NK-92 (cell line): Measurements from ENCODE around the gene MRGPRD.
"Not testable (repeated sequence)": the region's sequence is repeated elsewhere in the genome, so short reads cannot be mapped to it uniquely, and the experiment has no call there.

ENCODE experiments used
- DNase-seq: peaks from one replicate; lab custom pipeline; 2025; ENCODE audit not compliant: unreplicated experiment; lab: John Stamatoyannopoulos, UW

MRGPRD gene

DNA sequence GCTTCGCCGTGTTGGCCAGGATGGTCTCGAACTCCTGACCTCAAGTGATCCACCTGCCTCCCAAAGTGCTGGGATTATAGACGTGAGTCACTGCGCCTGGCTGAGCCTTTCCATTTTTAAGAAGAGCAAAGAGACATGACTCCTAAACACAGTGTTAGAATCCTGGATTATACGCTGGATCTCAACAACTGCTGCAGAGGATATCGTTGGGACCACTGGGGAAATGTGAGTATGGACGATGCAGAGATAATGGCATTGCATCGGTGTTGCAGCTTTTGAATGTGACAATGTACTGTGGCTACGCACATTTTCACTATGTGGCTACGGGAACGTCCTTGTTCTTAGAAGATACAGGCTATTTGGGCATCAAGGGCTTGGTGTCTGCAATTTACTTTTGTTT, 26.0 kb upstream of the MRGPRD start:
- DNase-seq = no peak

DNA sequence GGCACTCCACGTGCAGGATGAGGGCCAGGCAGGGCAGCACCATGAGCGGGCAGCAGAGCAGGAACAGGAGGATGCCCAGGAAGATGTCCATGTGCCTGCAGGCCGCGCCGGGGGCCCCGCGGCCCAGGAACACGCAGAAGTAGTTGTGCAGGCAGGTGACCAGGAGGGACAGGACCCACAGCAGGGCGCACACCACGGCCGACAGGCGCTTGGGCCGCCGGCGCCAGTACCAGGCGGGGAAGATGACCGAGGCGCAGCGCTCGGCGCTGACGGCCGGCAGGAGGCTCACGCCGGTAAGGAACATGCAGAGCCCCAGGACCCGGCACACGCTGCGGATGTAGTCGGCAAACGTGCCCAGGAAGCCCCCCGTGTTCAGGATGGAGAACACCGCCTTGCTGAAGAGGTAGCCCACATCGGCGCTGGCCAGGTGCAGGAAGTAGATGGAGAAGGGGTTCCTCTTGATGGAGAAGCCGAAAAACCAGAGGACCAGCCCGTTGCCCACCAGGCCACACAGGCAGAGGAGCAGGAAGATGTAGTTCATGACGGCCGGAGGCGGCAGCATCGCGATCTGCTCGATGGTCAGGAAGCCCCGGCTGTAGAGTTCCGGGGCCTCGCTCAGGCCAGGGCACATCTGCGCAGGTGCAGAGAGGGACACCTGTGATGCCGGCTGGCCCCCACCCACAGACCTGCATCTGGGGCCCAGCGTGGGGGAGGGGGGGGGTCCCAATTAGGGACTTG, 25.0 kb upstream of the MRGPRD start:
- no peak for DNase-seq

DNA sequence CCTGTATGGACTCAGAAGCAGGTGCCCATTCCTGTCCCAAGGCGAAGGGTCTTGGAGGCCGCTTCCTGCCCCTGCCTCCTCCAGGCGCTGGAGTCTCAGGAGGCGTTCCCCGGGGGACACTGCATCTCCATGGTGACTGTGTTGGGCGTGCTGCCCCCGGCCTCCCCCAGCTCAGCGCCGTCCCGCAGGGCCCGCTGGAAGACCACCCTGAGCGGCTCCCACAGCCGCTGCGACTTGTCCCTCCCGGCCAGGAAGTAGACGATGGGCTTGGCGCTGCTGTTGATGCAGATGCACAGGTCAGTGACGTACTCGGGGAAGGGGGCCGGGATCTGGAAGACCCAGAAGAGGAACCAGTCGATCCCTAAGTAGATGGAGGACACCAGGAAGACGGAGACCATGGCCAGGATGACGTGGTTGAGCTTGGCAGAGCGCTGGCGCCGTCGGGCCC, 24.4 kb upstream of the MRGPRD start:
- DNase-seq = no peak

DNA sequence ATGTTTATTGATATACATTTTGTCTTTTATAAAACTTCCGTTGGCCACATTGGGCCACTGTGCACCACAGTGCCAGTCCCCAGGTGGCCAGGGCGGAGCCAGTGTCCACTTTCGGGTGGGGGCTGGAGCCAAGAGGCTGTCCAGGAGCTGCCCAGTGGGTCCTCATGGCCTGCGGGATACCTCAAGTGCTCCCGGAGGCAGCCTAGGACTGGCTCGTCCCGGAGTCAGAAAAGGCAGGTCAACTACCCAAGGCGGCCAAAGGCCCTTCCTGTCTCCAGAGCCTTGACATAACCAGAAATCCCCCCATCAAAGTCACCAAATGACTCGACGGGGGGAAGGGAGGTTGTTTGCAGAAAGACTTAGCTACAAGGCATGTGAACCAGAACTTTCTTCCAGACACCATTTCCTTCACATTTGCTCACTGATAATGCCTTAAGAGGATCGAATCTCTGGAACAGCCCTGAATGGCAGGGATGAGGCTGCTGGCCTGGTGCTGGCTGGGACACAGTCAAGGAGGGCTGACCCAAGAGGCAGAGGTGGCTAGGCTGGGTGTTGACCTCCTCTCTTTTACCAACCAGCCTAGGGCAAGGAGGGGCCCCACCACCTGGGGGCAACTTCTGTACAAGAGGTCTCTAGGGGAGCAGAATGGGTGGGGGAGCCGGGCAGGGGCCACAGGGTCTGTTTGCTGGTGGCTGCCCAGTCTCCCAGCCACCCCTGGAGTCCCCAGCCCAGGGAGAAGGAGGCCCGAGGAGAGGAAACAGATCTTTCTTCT, 23.8 kb upstream of the MRGPRD start:
- no peak for DNase-seq

DNA sequence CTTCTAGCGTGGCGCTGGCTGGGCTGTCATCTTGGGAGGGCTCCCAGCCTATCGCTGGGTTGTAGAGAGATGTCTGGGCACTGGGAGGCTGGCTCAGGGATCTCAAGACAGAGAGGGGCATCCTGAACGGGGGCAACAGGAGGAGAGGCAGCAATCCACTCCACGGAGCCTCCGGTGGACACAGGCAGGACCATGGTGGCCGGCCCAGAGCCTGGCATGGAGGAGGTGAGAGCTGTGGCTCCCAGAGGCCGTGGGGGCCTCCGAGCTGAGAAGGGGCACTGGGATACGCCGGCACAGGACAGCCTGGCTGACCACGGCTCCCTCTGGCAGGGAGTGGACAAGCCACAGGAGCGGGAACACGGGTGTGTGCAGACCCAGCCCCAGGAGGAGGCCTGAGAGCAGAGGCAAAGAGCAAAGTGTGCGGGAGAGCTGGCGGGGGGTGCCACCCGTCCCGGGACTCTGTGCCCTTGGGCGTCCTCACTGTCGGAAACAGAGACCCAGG, 23.1 kb upstream of the MRGPRD start:
- DNase-seq = no peak

DNA sequence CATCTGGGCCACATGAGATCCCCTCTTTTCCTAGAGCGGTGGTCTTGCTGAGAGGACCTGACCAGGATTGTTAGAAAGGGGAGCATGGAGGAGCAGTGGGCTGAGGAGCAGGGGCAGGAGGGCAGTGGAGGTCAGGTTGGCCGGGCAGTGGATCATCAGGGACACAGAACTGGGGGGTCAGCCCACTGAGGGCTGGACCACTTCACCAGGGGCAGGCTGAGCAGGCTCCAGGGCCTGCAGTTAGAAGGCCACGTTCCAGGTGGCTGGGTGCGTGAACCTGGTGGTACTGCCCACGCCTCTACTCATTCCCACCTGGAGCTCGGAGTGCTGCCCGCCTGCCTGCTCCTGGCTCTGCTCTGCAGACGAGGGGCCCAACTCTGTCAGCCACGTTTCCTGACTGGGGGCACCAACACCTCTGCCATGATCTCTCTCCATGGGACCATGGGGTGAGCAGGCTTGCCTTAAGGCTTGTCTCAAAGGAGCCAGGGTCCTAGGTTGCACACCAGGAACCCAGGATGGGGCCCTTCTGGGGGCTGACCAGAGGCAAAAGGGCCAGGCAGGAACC, 22.6 kb upstream of the MRGPRD start:
- DNase-seq = no peak

DNA sequence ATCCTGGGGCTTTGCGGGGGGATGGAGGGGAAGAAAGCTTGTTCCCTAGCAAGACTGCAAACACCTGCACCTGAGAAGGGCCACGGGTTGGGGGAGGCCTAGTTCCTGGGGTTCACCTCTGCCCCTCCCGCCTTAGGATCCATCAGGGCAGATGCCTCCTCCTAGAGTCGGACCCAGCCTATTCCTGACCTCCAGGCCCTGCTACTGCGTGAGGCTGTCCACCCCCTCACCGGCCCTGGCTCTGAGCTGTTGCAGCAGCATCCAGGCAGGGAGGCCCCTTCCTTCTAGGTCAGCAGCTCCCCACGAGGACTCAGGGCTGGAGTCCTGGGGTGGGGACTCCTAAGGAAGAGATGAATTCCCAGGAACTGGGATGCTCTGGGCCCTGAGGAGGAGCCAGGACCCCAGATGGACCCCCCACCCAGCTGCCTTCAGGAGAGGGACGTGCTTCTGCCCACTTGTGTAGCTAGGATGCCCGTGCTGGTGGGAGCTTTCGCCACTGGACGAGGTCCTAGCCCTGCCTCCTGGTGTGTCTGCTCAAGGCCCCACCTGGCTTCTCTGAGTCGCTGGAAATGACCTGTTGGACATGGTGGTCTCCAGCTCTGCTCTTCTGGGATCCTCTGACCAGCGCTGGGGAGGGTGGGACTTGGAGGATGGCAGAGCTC, 21.9 kb upstream of the MRGPRD start:
- DNase-seq = no peak

DNA sequence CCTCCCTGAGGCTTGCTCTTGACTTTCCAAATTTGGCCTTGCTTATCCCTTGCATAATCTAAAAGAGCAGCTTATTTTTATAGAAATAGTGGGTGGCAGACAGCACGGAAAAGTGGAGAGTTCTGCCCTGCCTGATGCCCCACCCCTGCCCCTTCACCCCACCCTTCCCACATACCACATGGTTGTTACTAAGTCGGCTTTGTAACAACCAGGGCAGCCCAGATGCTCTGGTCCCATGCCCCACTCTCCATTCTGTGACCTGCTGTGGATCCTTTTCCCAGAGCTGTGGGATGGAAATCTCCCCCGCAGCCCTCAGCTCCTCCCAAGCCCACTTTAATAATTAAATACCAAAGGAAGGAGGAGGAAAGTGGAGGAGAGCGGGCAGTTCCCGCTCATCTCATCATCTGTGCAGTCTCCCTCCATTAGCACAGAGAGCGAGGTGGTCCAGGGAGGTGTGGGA, 21.4 kb upstream of the MRGPRD start:
- no peak for DNase-seq

DNA sequence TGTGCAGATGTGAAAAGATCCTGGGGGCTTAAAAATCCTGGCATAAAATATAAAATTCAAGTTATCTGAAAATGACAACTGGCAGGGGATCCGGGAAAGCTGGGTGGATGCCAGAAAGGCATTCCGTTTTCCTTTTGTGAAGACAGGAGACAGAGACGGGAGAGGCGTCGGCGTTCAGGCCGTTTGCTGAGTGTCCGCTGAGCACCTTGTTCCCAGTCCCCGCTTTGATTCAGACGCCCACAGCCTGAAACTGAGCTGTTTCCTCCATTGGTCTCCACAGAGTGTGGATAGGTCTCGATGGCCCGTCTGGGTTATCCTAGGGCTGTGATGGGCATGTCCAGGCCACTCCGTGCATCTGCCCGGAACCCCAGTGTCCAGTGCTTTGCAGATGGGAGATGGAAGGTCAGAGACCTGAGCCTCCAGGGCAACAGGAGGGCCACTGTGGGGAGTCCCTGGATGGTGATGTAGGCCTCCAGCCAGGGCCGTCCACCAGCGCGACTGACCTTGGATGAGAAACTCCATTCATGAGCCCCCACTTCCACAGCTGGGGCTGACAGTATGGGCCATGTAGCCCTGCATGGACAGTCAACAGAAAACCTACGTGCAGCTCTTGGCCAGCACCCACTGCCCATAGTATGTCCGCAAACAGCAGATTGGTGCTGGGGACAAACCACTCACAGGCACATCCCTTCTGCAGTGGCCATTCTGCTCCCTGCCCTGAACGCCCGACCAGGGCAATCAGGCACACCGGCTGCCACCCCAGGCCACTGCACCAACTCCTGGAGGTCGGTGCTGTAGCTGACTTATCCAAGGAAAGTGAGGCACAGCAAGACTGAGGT, 20.7 kb upstream of the MRGPRD start:
- no peak for DNase-seq

DNA sequence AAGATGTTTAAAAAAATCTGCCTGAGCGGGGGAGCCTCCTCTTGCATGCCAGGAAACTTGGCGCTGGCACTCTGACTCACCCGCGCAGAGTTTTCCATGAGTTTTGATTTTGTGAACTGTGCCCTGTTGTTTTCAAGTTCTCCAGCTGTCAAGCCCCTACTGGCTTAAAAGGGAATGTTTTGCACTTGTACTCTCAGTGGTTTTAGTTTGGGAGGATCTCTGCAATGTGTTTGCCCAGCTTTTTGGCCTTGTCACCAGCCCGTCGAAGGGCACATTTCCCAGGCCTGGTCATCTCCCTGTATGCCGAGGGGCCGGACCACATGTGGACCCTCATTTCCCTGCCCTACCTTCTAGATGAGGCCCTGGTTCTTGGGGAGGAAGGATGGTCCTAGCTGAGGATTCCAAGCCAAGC, 20.1 kb upstream of the MRGPRD start:
- DNase-seq = no peak

DNA sequence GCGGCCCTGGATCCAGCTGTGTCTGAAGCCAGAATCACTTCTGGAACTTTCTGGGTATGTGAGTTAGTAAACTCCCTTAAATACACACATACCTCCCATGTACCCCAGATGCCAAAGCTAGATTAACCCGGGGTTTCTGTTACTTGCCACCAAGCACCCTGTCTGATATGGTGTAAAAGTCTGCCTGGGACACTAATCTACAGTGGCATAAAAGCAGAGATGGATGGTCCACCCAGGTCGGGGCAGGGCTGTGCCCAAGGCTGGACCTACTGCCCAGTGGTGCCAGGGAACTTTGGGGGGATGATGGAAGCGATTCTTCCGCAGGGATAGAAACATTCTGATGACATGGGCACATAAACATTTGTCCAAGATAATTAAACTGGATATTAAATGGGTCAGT, 19.6 kb upstream of the MRGPRD start:
- no peak for DNase-seq

DNA sequence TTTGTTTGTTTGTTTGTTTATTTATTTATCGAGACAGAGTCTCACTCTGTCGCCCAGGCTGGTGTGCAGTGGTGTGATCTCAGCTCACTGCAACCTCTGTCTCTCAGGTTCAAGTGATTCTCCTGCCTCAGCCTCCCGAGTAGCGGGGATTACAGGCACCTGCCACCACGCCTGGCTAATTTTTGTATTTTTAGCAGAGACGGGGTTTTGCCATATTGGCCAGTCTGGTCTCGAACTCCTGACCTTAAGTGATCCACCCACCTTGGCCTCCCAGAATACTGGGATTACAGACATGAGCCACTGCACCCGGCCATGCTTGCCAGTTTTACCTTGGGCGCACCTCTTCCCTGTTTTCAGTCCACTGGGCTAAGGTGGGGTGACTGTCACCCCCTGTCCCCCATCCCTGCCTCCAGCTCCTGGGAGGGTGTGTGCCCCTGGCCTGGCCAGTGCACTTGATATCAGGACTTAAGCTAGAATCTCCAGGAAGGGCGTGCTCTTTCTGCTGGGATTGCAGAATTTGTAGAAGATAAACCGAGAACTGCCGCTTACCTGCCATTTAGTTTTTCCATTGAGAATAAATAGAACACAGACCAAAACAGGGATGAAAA, 19.1 kb upstream of the MRGPRD start:
- not testable (repeated sequence) for DNase-seq

DNA sequence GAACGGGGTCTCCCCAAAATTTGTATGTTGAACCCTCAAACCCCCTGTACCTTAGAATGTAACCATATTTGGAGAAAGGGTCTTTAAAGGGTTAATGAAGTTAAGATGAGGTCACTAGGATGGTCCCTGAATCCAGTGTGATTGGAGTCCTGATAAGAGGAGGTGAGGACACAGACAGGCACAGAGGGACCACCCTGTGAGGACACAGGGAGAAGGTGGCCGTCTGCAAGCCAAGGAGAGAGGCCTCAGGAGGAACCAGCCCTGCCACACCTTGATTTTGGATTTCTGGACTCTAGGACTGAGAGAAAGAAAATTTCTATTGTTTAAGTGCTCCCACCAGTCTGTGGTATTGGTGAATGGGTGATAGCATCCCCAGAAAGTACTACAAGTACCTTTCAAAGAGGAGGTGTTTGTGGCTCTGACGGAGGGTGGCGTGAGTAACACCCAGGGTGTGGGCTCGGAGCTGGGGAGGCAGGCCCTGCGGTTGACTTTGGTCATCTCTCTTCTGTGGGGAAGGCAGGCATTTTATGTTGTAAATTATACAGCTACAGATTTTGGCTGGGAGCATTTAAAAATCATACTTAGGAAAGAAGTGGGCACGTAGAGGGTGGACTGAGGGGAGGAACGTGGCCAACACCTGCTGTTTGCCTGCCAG, 18.4 kb upstream of the MRGPRD start:
- no peak for DNase-seq

DNA sequence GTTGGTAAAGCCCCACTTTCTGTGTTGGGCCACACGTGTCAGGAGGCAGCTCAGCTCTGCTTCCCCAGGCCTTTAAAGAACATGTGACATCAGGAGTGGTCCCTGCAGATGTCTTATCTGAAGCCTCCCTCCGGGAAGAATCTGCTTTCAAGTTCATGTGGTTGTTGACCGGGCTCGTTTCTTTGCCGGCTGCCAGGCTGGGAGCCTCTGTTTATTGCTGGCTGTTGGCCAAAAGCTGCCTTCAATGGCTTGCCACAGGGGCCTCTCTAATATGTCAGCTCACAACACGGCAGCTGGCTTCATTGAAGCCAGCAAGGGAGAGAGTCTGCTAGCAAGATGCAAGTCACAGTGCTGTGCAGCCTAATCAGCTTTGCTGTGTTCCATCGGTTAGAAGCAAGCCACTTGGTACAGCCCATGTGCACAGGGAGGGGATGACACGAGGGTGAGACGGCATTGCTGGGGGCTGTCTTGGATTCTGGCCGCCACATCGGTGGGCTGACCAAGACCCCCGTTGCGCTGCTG, 17.7 kb upstream of the MRGPRD start:
- no peak for DNase-seq

DNA sequence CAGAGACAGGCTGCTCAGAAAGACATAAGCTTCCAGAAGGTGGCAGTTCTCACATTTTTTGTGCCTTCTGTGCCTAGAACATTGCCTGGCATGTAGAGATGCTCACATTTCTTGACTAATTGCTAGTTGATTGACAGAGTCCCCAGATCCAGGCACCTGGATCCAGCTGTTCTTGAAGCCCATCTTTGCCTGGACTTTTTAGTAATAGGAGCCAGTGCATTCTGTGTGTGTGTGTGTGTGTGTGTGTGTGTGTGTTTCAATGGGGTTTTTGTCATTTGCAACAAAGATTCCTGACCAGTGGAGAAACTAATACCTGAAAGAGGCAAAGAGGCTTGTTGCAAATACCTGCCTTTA, 17.2 kb upstream of the MRGPRD start:
- DNase-seq = no peak

DNA sequence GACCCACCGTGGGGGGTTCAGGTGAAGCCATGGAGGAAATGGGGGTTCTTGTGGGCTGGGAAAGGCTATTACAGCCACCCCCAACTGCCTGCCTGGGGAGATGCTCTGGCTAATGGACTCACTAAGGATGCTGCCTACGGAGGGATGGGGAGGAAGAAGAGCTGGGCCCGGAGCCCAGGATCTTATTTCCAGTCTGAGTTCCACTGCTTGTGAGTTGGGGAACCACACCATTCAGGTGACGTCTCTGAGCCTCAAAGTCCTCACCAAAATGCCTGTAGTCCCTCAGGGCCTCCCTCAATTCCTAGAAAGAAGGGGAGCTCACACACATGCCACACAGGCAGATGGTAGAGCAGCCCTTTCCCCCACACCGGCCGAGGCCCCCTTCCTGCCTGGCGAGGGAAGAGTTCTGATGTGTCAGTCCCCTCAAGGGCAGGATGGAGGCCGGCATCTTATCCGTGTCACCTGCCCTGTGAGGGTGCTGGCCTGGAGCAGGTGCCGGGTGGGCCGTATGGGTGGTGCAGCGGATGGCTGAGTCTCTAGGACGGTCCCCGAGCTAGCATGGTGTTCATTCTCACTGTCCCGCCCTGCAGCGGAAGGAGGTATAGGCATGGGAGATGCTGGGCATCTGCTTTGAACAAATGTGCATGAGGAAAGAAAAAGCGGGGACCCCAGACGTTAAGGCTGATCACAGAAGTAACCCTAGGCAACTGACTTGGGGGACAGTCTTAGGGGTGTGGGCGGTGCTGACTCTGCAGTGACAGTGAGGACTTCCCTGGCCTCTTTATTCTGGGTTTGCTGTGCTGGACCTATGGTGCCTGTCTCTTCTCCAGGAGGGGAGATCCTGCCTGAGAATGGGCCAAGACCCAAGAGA, 16.6 kb upstream of the MRGPRD start:
- no peak for DNase-seq

DNA sequence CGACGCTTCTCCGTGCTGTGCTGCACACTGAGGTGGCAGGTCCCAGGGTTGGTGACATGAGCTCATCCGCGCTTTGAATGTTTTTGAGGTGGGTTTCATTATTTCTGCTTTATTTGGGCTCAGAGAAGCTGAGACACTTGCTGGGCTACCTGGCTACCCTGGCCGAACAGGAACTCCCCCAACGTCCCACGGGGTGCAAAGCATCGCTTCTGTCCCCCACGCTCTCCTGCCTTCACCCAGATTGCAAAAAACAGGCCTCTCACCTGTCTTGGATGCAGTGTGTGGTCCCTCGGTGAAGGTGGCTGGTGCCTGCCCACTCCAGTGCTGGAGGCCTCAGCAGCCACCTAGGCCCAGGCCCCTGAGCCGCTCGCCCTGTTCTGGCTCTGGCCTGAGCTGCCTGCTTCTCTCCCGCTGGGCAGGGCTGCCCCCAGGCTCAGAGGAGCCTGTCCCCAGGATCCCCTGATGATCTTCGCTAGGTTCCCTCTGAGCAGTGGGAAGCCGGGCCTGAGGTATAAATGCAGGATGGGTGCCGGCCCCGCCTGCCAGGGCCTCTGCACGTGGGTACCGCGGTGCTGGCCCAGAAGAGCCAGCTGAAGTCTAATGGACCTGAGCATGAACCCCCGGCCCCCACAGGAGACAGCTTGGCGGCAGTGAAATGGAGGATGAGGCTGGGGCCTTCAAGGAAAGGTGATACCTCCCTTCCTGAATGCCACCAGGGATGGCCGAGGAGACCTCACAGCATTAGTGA, 15.8 kb upstream of the MRGPRD start:
- DNase-seq = no peak

DNA sequence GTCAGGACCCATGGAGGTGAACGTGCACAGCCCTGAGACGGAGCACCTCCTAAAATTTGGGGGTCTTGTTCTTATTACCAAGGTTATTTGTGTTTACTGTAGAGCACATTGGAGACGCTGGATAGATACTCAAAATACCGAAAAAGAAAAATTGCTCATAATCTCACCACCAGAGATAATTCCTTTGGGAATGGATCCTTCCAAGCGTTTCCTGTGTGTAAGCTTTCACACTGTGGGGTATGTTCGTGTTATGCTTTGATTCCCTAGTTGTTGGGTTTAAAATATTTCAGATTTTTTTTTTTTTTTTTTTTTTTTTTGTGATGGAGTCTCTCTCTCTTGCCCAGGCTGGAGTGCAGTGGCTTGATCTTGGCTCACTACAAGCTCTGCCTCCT, 14.1 kb upstream of the MRGPRD start:
- no peak for DNase-seq
